B cell (primary cell): Measurements from ENCODE around the gene PARD3B.

Source experiments
- EZH2 ChIP-seq: IDR thresholded peaks from 2 replicates; pipeline ENCODE4 v1.6.1; 2012; ENCODE audit warnings: borderline replicate concordance, low read depth, mild to moderate bottlenecking, moderate library complexity, low read length; ENCODE audit not compliant: insufficient read depth, poor library complexity, severe bottlenecking
- TF ChIP-seq, protein P1 (sequence below): fragments of 200-600 bp; IDR thresholded peaks from one replicate; pipeline ENCODE4 v1.8.0; 2022; ENCODE audit warnings: antibody characterized with exemption, mild to moderate bottlenecking

DNA sequence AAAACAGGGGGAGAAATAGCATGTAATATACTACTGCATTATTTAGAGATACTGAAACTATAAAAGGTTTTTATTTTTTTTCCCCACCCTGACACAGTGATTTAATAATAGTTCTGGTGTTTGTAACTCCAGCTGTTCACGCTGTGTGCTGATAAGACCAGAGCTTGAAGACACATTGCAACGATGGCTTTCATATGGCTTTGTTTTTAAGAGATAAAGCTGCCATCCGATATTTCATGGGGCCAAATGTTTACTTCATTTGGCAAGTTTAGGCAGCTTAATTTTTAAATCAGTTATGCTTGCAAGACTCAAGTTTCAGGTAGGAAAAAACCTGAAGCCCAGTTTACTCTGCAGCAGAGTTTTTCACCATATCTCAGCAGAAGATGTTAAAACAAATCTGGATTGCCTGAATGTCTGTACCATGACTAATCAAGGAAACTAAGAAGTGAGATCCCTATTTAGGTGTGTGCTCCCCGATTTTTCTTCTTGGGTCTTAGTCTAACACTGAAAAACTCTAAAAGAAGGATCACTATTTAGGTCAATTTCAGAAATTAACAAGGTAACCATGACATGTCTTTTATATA is 508.6 kb downstream of the PARD3B start:
- TF ChIP-seq, protein P1, sequence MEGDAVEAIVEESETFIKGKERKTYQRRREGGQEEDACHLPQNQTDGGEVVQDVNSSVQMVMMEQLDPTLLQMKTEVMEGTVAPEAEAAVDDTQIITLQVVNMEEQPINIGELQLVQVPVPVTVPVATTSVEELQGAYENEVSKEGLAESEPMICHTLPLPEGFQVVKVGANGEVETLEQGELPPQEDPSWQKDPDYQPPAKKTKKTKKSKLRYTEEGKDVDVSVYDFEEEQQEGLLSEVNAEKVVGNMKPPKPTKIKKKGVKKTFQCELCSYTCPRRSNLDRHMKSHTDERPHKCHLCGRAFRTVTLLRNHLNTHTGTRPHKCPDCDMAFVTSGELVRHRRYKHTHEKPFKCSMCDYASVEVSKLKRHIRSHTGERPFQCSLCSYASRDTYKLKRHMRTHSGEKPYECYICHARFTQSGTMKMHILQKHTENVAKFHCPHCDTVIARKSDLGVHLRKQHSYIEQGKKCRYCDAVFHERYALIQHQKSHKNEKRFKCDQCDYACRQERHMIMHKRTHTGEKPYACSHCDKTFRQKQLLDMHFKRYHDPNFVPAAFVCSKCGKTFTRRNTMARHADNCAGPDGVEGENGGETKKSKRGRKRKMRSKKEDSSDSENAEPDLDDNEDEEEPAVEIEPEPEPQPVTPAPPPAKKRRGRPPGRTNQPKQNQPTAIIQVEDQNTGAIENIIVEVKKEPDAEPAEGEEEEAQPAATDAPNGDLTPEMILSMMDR: no peak
- no peak for TF ChIP-seq EZH2
